Panc1 (cell line): ENCODE results near the gene ZNF670.

Experiments
- SIN3A ChIP-seq: IDR thresholded peaks from 2 replicates; pipeline ENCODE4 v1.6.1; 2012; ENCODE audit warnings: low read depth, mild to moderate bottlenecking, low read length, moderate library complexity, borderline replicate concordance; ENCODE audit not compliant: insufficient read depth
- TF ChIP-seq, protein P1 (sequence below): fragments of 450-650 bp; IDR thresholded peaks from 2 replicates; pipeline ENCODE4 v1.5.1; 2017; ENCODE audit warnings: mild to moderate bottlenecking

GRCh38 chr1:247111700-247112478 is 33.3 kb upstream of the ZNF670 start:
- no peak; the same call in 1 of the 2 replicates for TF ChIP-seq SIN3A
- TF ChIP-seq, protein P1, sequence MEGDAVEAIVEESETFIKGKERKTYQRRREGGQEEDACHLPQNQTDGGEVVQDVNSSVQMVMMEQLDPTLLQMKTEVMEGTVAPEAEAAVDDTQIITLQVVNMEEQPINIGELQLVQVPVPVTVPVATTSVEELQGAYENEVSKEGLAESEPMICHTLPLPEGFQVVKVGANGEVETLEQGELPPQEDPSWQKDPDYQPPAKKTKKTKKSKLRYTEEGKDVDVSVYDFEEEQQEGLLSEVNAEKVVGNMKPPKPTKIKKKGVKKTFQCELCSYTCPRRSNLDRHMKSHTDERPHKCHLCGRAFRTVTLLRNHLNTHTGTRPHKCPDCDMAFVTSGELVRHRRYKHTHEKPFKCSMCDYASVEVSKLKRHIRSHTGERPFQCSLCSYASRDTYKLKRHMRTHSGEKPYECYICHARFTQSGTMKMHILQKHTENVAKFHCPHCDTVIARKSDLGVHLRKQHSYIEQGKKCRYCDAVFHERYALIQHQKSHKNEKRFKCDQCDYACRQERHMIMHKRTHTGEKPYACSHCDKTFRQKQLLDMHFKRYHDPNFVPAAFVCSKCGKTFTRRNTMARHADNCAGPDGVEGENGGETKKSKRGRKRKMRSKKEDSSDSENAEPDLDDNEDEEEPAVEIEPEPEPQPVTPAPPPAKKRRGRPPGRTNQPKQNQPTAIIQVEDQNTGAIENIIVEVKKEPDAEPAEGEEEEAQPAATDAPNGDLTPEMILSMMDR: no peak
